SJCRH30 (cell line): ENCODE measurements around the gene PSMD9. TPM values are rescaled to one million over a fixed set of nuclear protein-coding genes. Genes with fewer than 3 reads are reported as not detected.

ENCODE experiments used
- DNase-seq, 2 experiments: peaks; one replicate each; pipeline ENCODE4 v3.0.0-alpha.2; 2015 to 2020
- H3K27ac ChIP-seq: fragments of 250-450 bp; sonication (Bioruptor Pico); 2 replicates; pipeline ENCODE4 v1.5.1; 2020; ENCODE audit warnings: mild to moderate bottlenecking, moderate library complexity
- H3K27me3 ChIP-seq: fragments of 250-450 bp; sonication (Bioruptor Pico); 2 replicates; pipeline ENCODE4 v1.5.1; 2020; ENCODE audit warnings: mild to moderate bottlenecking, moderate library complexity
- H3K36me3 ChIP-seq: fragments of 250-450 bp; sonication (Bioruptor Pico); 2 replicates; pipeline ENCODE4 v1.5.1; 2020; ENCODE audit warnings: mild to moderate bottlenecking, moderate library complexity
- H3K4me1 ChIP-seq: fragments of 250-450 bp; sonication (Bioruptor Pico); 2 replicates; pipeline ENCODE4 v1.5.1; 2020; ENCODE audit warnings: mild to moderate bottlenecking, moderate library complexity
- H3K4me3 ChIP-seq: fragments of 250-450 bp; sonication (Bioruptor Pico); 2 replicates; pipeline ENCODE4 v1.5.1; 2020; ENCODE audit warnings: mild to moderate bottlenecking, moderate library complexity
- H3K9me3 ChIP-seq: fragments of 250-450 bp; sonication (Bioruptor Pico); replicated peaks from 2 replicates; pipeline ENCODE4 v1.5.1; 2020; ENCODE audit warnings: mild to moderate bottlenecking, moderate library complexity
- total RNA-seq: library from RNA; depleted of rRNA; stranded (reverse); fragments of >200 nt; shearing (Covaris generic); gene quantifications from 2 replicates; pipeline ENCODE4 v1.2.3, GENCODE V29; 2014

PSMD9 gene
- total RNA-seq, 1 experiment from 2014 or later = 28.9 TPM

DNA sequence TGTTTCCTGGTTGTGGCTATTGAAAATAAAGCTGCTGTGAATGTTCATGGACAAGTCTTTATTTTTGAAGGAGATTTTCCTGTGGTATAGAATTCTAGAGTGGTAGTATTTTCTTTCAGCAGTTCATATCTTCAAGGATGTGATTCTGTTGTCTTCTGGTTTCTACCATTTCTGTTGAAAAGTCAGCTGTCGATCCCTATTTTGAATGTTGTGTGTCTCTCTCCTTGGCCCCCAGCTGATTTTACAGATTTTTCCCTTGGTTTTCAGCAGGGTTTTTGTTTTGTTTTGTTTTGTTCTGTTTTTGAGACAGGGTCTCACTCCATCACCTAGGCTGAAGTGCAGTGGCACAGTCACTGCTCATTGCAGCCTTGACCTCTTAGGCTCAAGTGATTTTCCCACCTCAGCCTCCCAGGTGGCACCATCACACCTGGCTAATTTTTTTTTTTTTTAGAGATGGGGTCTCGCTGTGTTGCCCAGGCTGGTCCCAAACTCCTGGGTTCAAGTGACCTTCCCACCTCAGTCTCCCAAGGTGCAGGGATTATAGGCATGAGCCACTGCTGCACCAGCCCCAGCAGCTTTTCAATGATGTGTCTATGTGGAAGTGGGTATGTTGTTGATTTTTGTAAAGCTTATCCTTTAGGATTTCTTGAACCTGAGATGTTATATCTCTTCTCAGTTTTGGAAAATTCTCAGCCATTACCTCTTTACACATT lies 57.9 kb downstream of the PSMD9 start:
- H3K27ac ChIP-seq = no peak overlapping the region
- no peak overlapping the region for H3K4me3 ChIP-seq
- DNase-seq = no peak
- no peaks in the 10 kb centered on the region; the same call in 1 of the 2 replicates for H3K9me3 ChIP-seq
- no peaks in the 10 kb centered on the region for H3K36me3 ChIP-seq
- H3K4me1 ChIP-seq = peaks cover 2% of the 10 kb centered on the region; the same call in 1 of the 2 replicates
- no peaks in the 10 kb centered on the region for H3K27me3 ChIP-seq

- H3K4me1 ChIP-seq = peaks cover 2% of the 10 kb centered on the region; the same call in 1 of the 2 replicates
- no peak overlapping the region for H3K27ac ChIP-seq
- no peak overlapping the region for H3K4me3 ChIP-seq
- H3K9me3 ChIP-seq = no peaks in the 10 kb centered on the region; the same call in 1 of the 2 replicates
- H3K27me3 ChIP-seq = no peaks in the 10 kb centered on the region
- H3K36me3 ChIP-seq = no peaks in the 10 kb centered on the region
- DNase-seq = no peak
Observed at GRCh38 chr12:121947981-121948380, 59.4 kb downstream of the PSMD9 start.

GRCh38 chr12:121949648-121950397 lies 61.2 kb downstream of the PSMD9 start:
- peaks cover 2% of the 10 kb centered on the region; the same call in 1 of the 2 replicates for H3K4me1 ChIP-seq
- no peaks in the 10 kb centered on the region; the same call in 1 of the 2 replicates for H3K9me3 ChIP-seq
- H3K36me3 ChIP-seq = no peaks in the 10 kb centered on the region
- no peaks in the 10 kb centered on the region for H3K27me3 ChIP-seq
- peak; percentile 17 to 31 for DNase-seq
- no peak overlapping the region for H3K4me3 ChIP-seq
- H3K27ac ChIP-seq = no peak overlapping the region

GRCh38 chr12:121953117-121953692 lies 64.6 kb downstream of the PSMD9 start:
- Histone ChIP-seq H3K9me3 (no peaks in the 10 kb centered on the region), H3K27me3 (no peaks in the 10 kb centered on the region), H3K27ac (no peak overlapping the region), H3K36me3 (no peaks in the 10 kb centered on the region), H3K4me1 (peaks cover 2% of the 10 kb centered on the region; the same call in 1 of the 2 replicates), H3K4me3 (no peak overlapping the region)
- DNase-seq = no peak

- Histone ChIP-seq H3K4me3 (no peak overlapping the region), H3K4me1 (peaks cover 2% of the 10 kb centered on the region; the same call in 1 of the 2 replicates), H3K9me3 (no peaks in the 10 kb centered on the region), H3K27me3 (no peaks in the 10 kb centered on the region), H3K27ac (no peak overlapping the region), H3K36me3 (no peaks in the 10 kb centered on the region)
- no peak for DNase-seq
Observed at GRCh38 chr12:121953695-121954094, 65.1 kb downstream of the PSMD9 start.

GRCh38 chr12:121955258-121956237 lies 67.0 kb downstream of the PSMD9 start:
- Histone ChIP-seq H3K9me3 (no peaks in the 10 kb centered on the region), H3K27me3 (no peaks in the 10 kb centered on the region), H3K36me3 (no peaks in the 10 kb centered on the region), H3K27ac (no peak overlapping the region), H3K4me1 (peaks cover under 1% of the 10 kb centered on the region; the same call in 1 of the 2 replicates), H3K4me3 (no peak overlapping the region)
- DNase-seq = peak in 1 of 2 experiments; percentile 31

DNA sequence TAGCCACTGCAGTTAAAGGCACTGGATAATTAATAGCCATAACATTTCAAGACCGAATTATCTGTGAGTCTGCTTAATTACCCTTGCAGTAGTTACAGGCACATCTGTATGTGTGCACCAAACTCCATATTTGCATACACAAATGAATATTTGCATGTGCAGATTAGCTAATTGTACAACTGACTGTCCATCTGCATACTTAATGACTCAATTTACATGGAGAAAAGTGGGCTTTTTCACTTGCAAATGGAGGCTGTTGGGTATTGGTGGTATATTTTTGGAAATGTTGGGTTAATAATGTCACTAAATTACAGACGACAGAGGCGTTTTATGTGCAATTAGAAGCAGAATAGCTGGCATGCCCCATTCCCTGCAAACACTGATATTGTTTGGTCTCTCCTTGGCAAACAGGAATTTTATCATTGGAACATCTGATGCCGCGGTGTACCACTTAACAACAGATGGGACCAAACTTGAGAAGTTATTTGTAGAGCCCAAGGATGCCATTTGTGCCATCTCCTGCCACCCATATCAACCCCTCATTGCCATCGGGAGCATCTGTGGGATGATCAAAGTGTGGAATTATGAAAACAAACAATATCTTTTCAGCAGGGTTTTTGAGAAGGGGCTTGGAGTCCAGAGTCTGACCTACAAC lies 69.4 kb downstream of the PSMD9 start:
- H3K9me3 ChIP-seq = no peaks in the 10 kb centered on the region
- H3K4me1 ChIP-seq = no peaks in the 10 kb centered on the region
- H3K27ac ChIP-seq = no peak overlapping the region
- H3K27me3 ChIP-seq = no peaks in the 10 kb centered on the region
- H3K4me3 ChIP-seq = no peak overlapping the region
- DNase-seq = no peak
- H3K36me3 ChIP-seq = no peaks in the 10 kb centered on the region

DNA sequence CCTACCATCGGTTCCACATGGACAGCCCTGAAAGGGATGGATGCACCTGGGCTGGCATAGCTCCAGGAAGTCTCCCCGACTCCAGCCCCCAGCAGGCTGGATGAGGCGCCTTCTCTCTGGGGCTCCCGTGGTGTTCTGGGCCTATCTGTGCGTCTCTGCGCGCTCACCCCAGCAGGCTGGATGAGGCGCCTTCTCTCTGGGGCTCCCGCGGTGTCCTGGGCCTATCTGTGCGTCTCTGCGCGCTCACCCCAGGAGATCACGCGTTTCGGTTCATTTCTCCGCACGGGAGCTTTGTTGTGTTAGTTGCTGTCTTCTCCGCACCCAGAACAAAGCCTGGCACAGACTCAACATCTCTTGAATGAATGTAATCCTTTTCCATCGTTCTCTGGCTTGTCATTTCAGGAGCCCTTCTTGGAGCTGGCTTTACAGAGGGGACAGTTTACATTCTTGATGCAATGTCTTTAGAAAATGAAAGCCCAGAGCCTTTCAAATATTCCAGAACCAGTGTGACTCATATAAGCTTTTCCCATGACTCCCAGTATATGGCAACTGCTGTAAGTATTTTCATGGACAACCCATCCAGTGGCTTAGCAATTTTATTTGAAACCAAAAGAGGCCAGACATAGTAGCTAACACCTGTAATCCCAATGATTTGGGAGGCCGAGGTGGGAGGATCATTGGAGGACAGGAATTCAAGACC lies 70.1 kb downstream of the PSMD9 start:
- Histone ChIP-seq H3K9me3 (no peaks in the 10 kb centered on the region), H3K27me3 (no peaks in the 10 kb centered on the region), H3K4me1 (no peaks in the 10 kb centered on the region), H3K36me3 (no peaks in the 10 kb centered on the region), H3K27ac (no peak overlapping the region), H3K4me3 (no peak overlapping the region)
- DNase-seq = no peak

GRCh38 chr12:121960541-121960940 lies 72.0 kb downstream of the PSMD9 start:
- no peaks in the 10 kb centered on the region for H3K27me3 ChIP-seq
- H3K4me3 ChIP-seq = no peak overlapping the region
- no peaks in the 10 kb centered on the region for H3K36me3 ChIP-seq
- no peaks in the 10 kb centered on the region for H3K4me1 ChIP-seq
- no peak overlapping the region for H3K27ac ChIP-seq
- no peak for DNase-seq
- no peaks in the 10 kb centered on the region for H3K9me3 ChIP-seq

- no peaks in the 10 kb centered on the region for H3K36me3 ChIP-seq
- no peak overlapping the region for H3K27ac ChIP-seq
- H3K4me3 ChIP-seq = no peak overlapping the region
- H3K4me1 ChIP-seq = no peaks in the 10 kb centered on the region
- no peaks in the 10 kb centered on the region for H3K27me3 ChIP-seq
- H3K9me3 ChIP-seq = no peaks in the 10 kb centered on the region
- no peak for DNase-seq
Observed at GRCh38 chr12:121961195-121961879, 72.7 kb downstream of the PSMD9 start.

GRCh38 chr12:121963341-121964018 lies 74.9 kb downstream of the PSMD9 start:
- Histone ChIP-seq H3K36me3 (no peaks in the 10 kb centered on the region), H3K27me3 (no peaks in the 10 kb centered on the region), H3K4me3 (no peak overlapping the region), H3K27ac (no peak overlapping the region), H3K9me3 (no peaks in the 10 kb centered on the region), H3K4me1 (no peaks in the 10 kb centered on the region)
- no peak for DNase-seq

DNA sequence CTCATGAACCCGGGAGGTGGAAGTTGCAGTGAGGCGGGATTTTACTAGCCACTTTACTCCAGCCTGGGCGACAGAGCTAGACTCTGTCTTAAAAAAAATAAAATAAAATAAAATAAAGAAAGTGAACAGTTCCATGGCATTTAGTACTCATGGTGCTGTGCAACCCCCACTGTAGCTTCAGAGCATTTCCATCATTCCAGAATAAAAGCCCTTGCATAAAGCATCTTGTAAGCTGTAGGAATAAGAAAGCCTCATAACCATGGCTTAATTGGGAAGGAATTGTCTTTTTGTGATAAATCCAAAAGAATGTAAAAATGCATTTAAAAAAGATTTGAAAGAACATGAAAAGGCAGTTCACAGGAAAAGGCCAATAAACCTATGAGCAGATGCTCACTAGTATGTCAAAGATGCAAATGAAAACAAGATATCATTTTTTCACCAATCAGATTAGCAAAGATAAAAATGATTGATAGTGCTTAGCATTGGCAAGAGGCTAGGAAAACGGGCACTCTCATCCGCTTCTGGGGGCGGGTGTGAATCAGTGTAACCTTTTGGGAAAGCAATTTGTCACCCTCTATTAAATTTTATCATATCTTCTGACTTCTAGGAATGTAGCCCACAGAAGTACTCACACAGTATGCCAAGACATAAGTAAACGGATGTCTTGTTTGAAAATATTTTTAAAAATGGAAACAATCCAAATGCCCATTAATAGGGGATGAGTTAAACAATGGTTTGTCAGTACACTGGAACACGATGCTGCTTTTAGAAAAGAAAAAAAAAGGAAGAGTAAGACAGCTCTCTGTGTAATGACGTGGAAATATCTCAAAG lies 76.4 kb downstream of the PSMD9 start:
- Histone ChIP-seq H3K27me3 (no peaks in the 10 kb centered on the region), H3K27ac (no peak overlapping the region), H3K4me1 (no peaks in the 10 kb centered on the region), H3K9me3 (no peaks in the 10 kb centered on the region), H3K36me3 (no peaks in the 10 kb centered on the region), H3K4me3 (no peak overlapping the region)
- DNase-seq = no peak
